C4-2B (cell line): Measurements from ENCODE around the gene NUP85.

Source experiments
- CTCF ChIP-seq: fragments of 450-650 bp; conservative IDR thresholded peaks from 2 replicates; pipeline ENCODE4 v1.5.1; 2017; ENCODE audit warnings: mild to moderate bottlenecking
- ZFX ChIP-seq: fragments of 450-650 bp; IDR thresholded peaks from 2 replicates; pipeline ENCODE4 v1.6.1; 2017

GRCh38 chr17:75239214-75239613 lies 33.7 kb downstream of the NUP85 start:
- TF ChIP-seq CTCF = no peak
- no peak for TF ChIP-seq ZFX
